Subcutaneous adipose tissue (tissue), 4 donors: ENCODE measurements around the gene PNRC2. TPM values are rescaled to one million over a fixed set of nuclear protein-coding genes. Genes with fewer than 3 reads are reported as not detected.

Source experiments
- total RNA-seq, 4 donors: library from RNA; depleted of rRNA; stranded (reverse); fragments of >200 nt; gene quantifications; one replicate each; pipeline ENCODE4 v1.1.0, GENCODE V29; 2016
- TF ChIP-seq, protein P1 (sequence below): fragments of 450-650 bp; IDR thresholded peaks from one replicate; pipeline ENCODE4 v1.5.1; 2016; ENCODE audit warnings: low read depth, mild to moderate bottlenecking, control low read depth, antibody characterized with exemption, moderate library complexity

The PNRC2 gene
- total RNA-seq, 4 donors from 2014 or later = 90.0 to 118 (median 110) TPM

DNA sequence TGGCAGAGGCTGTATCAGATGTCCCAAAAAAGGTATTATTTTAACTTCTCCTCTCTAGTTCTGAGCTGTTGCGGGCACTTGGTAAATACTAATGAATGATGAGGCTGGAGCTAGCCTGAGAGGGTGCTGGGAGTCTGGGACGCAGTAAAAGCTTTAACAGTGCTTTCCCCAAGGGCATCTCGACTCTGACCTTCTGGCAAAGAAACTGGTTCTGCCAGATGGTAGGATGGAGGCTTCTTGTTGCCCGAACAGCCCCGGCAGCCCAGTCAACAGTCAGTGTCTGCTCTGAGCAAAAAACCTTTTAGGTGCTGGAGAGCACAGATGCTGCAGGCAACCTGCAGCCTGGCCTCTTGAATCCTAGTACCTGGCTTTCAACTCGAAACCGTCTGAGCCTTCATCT lies 2.5 kb upstream of the PNRC2 start:
- TF ChIP-seq, protein P1, sequence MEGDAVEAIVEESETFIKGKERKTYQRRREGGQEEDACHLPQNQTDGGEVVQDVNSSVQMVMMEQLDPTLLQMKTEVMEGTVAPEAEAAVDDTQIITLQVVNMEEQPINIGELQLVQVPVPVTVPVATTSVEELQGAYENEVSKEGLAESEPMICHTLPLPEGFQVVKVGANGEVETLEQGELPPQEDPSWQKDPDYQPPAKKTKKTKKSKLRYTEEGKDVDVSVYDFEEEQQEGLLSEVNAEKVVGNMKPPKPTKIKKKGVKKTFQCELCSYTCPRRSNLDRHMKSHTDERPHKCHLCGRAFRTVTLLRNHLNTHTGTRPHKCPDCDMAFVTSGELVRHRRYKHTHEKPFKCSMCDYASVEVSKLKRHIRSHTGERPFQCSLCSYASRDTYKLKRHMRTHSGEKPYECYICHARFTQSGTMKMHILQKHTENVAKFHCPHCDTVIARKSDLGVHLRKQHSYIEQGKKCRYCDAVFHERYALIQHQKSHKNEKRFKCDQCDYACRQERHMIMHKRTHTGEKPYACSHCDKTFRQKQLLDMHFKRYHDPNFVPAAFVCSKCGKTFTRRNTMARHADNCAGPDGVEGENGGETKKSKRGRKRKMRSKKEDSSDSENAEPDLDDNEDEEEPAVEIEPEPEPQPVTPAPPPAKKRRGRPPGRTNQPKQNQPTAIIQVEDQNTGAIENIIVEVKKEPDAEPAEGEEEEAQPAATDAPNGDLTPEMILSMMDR = no peak

DNA sequence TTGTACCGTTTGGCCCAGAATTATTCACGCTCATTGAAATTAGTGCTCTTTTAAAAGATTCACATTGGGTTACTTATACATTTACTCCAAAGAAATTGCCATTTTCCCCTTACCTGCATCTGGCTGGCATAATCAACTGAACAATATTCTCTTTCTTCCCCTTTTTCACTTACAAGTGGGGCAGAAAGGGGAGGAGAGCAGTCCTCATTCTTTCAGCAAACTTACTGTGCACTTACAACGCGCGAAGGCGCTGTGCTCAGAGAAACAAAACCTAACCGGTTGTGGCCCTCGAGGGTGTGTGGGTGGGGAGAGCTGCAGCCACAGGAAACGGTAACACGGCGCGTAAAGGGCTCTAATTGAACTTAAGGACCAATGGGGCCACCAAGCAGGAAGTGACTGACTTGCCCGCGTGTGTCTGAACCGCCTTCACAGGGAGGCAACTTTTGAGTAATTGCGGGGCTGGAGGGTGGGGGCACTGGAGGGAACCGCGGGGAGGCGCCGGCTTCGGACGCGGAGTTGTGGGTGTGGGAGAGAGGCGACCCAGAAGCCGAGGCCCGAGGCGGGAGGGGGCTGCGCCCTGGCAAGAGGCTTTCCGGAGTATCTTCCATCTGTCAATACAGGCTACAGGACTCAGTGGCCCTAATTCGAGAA lies 693 bp upstream of the PNRC2 start:
- TF ChIP-seq, protein P1 = no peak

DNA sequence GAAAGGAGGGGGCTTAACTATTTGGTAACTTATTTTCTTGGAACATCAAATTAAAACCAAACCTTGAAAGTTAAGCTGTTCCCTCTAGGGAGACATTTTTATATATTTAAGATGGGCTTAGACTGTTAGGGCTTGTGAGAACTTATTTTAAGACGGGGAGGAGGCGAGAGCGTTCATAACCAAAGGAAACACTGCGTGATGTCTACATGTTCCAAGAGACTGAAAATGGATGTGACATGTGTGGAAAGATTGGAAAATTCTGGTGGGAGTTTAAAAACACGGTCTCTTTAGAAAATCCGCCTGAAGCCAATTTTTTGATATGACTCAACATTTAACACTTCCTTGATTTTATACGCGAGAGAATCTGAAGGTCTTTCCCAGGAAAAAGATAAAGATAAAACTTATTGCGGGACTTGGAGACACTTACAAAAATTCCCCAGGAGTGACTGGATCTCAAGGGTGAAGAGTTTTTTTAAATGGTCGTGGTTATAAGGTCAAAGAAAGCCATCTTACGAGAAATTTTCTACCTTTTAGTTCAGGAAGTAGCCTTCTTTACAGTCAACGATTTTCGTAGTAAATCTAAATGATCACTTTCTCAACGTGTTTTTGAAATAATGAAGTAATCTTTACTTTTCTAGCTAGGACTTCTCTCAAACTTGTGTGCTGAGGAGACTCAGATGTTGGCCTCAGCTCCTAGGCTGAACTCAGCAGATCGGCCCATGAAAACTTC lies 828 bp downstream of the PNRC2 start:
- TF ChIP-seq, protein P1 = no peak

DNA sequence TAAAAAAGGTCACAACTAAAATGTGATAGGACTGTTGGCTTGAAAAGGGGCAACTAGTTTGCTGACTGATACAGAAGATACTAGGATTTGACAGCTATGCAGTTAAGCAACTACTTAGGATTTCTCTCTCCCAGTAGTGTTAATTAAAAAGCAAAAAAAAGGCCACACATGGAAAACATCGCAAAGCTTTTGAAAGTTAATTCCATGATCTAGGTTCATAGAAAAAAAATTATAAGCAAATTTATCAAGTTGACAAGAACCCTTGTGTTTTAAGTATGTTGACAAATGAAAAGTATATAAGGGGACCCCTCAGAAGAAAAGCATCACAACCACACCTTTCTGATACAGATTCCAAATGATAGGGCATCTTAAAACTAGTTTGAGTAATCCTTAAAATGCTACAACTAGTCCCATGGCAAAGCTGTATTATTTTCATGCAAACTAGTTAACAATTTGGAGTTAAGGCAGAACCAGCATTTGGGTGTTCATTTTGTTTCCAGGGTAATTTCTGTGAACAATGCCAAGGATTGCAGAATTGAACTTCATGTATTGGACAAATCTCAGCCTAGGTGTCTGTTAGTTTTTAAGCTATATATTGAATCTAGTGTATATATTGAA lies 4.1 kb downstream of the PNRC2 start:
- TF ChIP-seq, protein P1 = no peak

DNA sequence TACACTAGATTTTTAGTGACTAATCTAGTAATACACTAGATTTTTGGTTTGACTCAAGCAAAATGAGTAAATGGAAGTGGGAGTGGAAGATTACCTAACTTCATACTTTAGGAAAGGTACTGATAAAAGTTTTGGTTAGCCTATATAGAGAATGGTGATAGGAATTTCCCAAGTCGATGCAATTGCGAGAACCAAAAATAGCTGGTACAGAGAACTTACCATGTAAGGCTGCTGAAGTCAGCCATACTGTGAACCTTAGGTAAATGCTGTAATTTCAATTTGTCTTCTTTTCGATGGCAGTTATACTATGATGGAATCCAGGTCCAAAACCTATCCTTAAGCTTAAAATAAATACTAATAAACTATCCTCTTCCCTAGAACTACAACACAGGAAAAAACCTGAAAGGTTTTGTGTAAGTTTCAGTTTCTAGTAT lies 4.6 kb downstream of the PNRC2 start:
- TF ChIP-seq, protein P1 = no peak

DNA sequence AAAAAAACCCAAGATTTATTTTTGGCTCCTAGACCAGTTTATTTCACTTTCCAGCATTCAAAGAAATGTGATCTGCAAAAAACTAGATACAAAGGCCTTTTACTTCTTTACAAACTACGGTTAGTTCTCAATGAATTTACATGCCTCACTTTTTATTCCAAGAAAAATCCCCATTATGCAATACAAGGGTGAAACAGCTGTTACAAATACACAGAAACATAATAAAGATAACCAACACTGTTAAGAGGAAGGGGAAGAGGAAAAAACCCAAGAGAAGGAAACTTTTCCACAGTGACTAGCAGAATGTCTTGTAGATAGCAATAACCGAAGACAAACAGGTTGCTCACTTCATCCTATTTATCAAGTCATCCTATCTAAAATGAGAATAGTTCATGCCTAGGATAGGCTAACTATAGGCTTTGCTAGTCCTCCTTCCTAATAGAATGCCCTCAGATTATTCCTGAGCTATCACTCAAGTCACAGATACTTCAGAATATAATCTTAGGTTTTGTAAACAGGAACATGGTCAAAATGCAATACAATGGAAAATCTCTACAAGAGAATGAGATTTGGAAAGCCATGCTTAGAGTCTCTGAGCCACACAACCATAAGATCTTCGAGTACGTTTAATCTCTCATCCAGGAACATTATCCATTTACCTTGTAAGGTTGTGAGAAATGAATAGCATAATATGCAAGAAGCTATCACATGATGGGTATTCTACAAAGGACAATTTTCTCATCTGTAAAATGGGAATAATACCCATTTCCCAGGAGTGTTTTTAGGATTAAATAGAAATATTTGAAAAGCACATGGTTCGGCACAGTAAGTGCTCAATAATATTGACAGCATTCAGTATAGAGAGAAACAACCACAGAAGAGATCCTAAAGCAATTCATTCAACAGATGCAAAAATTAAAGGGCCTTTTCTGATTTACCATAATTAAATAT lies 5.4 kb downstream of the PNRC2 start:
- TF ChIP-seq, protein P1 = no peak
